Measurements from ENCODE around the gene CPEB1. TPM values are rescaled to one million over a fixed set of nuclear protein-coding genes. Genes with fewer than 3 reads are reported as not detected.
"Not testable (repeated sequence)": the region's sequence is repeated elsewhere in the genome, so short reads cannot be mapped to it uniquely, and the experiment has no call there.

CPEB1 gene
- polyA plus RNA-seq, 1 donor = 2.2 TPM

GRCh38 chr15:82649226-82649999 lies 2.2 kb upstream of the CPEB1 start:
- no peak for DNase-seq

GRCh38 chr15:82648257-82649103 lies 1.3 kb upstream of the CPEB1 start:
- DNase-seq = no peak

GRCh38 chr15:82647835-82648256 lies 683 bp upstream of the CPEB1 start:
- DNase-seq = no peak

GRCh38 chr15:82646250-82647044 lies 716 bp downstream of the CPEB1 start:
- DNase-seq = no peak

- not testable (repeated sequence) for DNase-seq
Measured at GRCh38 chr15:82644967-82645852, 2.0 kb downstream of the CPEB1 start.

GRCh38 chr15:82643992-82644391 lies 3.2 kb downstream of the CPEB1 start:
- DNase-seq = no peak

GRCh38 chr15:82642656-82643055 lies 4.5 kb downstream of the CPEB1 start:
- DNase-seq = no peak

GRCh38 chr15:82641129-82641798 lies 5.9 kb downstream of the CPEB1 start:
- no peak for DNase-seq

- no peak for DNase-seq
Measured at GRCh38 chr15:82640672-82641071, 6.5 kb downstream of the CPEB1 start.

GRCh38 chr15:82635798-82636197 lies 11.4 kb downstream of the CPEB1 start:
- no peak for DNase-seq

GRCh38 chr15:82630033-82630432 lies 17.1 kb downstream of the CPEB1 start:
- no peak for DNase-seq

- no peak for DNase-seq
Measured at GRCh38 chr15:82625136-82625535, 22.0 kb downstream of the CPEB1 start.

- DNase-seq = no peak
Measured at GRCh38 chr15:82624438-82624837, 22.7 kb downstream of the CPEB1 start.

- no peak for DNase-seq
Measured at GRCh38 chr15:82624008-82624407, 23.2 kb downstream of the CPEB1 start.

GRCh38 chr15:82621970-82622369 lies 25.2 kb downstream of the CPEB1 start:
- no peak for DNase-seq

- DNase-seq = no peak
Measured at GRCh38 chr15:82613747-82614146, 33.4 kb downstream of the CPEB1 start.

- DNase-seq = no peak
Measured at GRCh38 chr15:82611348-82611747, 35.8 kb downstream of the CPEB1 start.

- DNase-seq = no peak
Measured at GRCh38 chr15:82602195-82602594, 45.0 kb downstream of the CPEB1 start.

GRCh38 chr15:82599862-82600261 lies 47.3 kb downstream of the CPEB1 start:
- DNase-seq = no peak

GRCh38 chr15:82597815-82598214 lies 49.3 kb downstream of the CPEB1 start:
- no peak for DNase-seq

GRCh38 chr15:82595766-82596165 lies 51.4 kb downstream of the CPEB1 start:
- DNase-seq = no peak
